HuH-7 (cell line): Measurements from ENCODE around the gene SLC20A1.
"Not testable (repeated sequence)": the region's sequence is repeated elsewhere in the genome, so short reads cannot be mapped to it uniquely, and the experiment has no call there.

ENCODE experiments used
- DNase-seq: peaks from one replicate; pipeline ENCODE4 v3.0.0; 2011; ENCODE audit warnings: low spot score

Gene SLC20A1

GRCh38 chr2:112683550-112684414, 38.0 kb downstream of the SLC20A1 start:
- no peak for DNase-seq

- no peak for DNase-seq
These were observed 38.7 kb downstream of the SLC20A1 start for GRCh38 chr2:112684415-112684775.

- DNase-seq: no peak
These were observed 39.6 kb downstream of the SLC20A1 start for GRCh38 chr2:112685271-112685884.

- DNase-seq: no peak
These were observed 40.8 kb downstream of the SLC20A1 start for GRCh38 chr2:112686348-112687217.

GRCh38 chr2:112687522-112687921, 41.8 kb downstream of the SLC20A1 start:
- DNase-seq: no peak

GRCh38 chr2:112688086-112688880, 42.5 kb downstream of the SLC20A1 start:
- DNase-seq: no peak

GRCh38 chr2:112690853-112691401, 45.2 kb downstream of the SLC20A1 start:
- DNase-seq: peak; percentile 59

GRCh38 chr2:112691881-112692281, 46.1 kb downstream of the SLC20A1 start:
- no peak for DNase-seq

- peak; percentile 59 for DNase-seq
These were observed 46.8 kb downstream of the SLC20A1 start for GRCh38 chr2:112692495-112692911.

GRCh38 chr2:112692918-112693317, 47.2 kb downstream of the SLC20A1 start:
- no peak for DNase-seq

GRCh38 chr2:112693596-112693995, 47.9 kb downstream of the SLC20A1 start:
- DNase-seq: no peak

GRCh38 chr2:112694182-112694581, 48.4 kb downstream of the SLC20A1 start:
- no peak for DNase-seq

- DNase-seq: no peak
These were observed 53.2 kb downstream of the SLC20A1 start for GRCh38 chr2:112698834-112699515.

- DNase-seq: no peak
These were observed 54.4 kb downstream of the SLC20A1 start for GRCh38 chr2:112699984-112700667.

- DNase-seq: no peak
These were observed 55.3 kb downstream of the SLC20A1 start for GRCh38 chr2:112701052-112701451.

GRCh38 chr2:112703684-112704083, 57.9 kb downstream of the SLC20A1 start:
- no peak for DNase-seq

- no peak for DNase-seq
These were observed 59.8 kb downstream of the SLC20A1 start for GRCh38 chr2:112705575-112705974.

GRCh38 chr2:112706170-112706664, 60.5 kb downstream of the SLC20A1 start:
- DNase-seq: no peak

- DNase-seq: not testable (repeated sequence)
These were observed 61.2 kb downstream of the SLC20A1 start for GRCh38 chr2:112706947-112707346.

GRCh38 chr2:112708968-112709367, 63.2 kb downstream of the SLC20A1 start:
- DNase-seq: no peak
